ENCODE results near the gene FABP3.
"Not testable (repeated sequence)": the region's sequence is repeated elsewhere in the genome, so short reads cannot be mapped to it uniquely, and the experiment has no call there.

Gene FABP3

DNA sequence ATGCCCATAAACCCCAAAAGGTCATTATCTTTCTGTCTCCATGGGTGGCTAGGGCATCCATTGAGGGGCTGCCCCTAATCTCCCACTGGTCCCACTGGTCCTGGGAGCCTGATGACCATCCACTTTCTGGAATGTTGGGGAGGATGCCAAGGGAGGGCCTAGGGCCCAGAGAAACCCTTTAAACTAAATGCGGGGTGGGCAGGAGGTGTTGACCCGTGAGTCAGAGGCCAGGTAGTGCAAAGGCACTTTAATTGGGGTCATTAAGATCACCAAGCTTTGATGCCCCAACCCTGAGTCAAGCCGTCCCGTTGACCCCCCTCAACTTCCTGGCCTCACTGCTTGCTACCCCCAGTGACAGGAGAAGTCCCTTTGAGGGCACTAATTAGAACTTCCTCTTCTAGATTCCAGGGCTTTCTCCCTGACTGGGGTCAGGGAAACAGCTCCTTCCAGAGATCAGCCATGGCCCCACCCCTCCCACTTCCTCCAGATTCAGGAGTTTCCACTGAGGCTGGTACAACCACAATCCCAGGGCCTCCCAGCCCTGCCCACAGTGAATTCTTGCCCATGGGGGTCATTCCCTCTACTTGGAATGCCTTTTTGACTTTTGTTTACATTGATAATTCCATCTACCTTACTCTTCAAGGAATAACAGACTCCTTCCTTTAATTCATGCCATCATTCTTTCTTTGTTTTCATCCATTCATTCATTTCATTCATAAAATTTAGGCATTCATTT, 24.7 kb upstream of the FABP3 start:
- no peak for DNase-seq

DNA sequence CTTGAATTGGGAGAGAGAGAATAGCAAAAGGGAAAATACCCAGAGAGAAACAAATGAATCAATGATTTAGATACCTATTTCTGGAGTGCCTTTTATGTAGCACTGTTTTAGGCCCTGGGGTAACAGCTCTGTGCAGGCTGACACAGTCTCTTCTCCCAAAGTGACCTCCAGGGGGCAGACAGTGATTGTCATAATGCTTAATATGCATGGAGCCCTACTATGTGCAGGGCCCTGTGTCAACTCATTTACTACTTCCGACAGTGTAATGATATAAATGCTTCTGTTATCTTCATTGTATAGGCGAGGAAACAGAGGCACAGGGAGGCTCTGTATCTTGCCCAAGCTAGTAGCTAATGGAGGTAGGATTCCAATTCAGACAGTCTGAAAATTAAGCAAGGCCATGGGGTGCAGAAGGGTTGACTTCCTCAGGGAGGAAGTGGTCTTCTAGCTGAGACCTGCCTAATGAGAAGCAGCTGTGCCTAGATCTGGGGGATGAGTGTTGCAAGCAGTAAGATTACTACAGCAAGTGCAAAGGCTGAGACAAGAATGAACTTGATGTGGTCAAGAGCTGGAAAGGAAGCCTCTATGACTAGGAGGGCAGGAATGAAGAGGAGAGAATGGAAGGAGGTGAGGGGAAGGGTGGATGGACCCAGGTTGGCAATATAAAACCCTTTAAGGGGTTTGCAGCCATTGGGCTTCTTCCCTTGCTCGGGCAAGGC, 23.9 kb upstream of the FABP3 start:
- no peak for DNase-seq

DNA sequence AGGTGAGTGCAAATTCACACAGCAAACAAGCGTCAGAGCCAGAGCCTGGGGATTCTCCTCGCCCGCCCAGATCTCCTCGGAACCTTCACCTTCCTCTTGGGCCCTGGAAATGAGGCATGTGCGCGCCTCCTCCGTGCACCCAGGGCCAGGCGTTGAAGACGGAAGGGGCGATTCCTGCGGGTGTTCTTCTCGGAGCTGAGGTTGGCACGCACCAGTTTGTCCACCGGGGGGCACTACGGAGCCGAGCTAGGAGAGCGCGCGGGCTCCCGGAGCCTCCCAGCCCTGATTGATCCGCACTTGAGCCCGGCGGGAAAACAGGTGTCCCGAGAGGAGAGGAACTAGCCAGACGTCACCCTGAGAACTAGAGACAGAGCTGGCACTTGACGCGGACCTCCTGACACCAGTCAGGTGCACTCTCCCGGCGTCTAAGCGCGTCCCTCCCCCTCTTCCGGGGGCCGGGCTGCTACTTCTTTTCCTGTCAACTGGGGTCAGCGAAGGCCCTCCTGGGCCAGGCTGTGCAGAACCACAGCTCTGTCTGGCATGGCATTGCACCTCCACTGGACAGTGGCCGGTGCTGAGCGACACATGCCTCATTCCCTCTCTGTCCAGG, 21.8 kb upstream of the FABP3 start:
- DNase-seq, result peak; percentile 57

DNA sequence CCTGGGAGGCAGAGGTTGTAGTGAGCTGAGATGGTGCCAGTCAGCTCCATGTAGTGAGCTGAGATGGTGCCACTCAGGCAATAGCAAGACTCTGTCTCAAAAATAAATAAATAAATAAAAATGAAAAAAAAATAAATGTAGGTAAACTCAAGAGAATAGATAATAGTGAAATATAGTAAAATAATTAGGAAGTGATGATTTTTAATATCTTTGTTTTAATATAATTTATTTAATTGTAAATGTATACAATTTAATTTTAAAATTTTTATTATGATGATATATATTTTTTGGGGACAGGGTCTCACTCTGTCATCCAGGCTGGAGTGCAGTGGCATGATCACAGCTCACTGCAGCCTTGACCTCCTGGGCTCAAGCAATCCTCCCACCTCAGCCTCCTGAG, 20.6 kb upstream of the FABP3 start:
- DNase-seq, result no peak

DNA sequence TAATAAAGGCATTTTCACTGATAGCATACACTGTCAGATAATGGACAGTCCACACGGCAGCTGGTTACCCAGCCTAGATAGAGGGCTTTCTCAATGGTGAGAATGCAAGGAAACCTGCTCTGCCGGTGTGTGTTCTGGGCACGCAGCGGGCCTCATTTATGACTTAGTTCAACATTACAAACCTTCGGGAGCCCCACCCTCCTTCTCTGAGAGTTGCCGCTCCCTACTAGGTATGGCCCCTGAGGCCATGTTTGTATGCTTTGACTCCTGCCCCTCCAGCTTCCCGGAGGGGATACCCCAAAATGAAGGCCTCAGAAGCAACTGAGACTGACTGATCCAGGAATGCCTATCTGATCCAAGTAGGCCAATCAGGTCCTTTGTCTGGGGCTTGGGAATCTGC, 17.2 kb upstream of the FABP3 start:
- no peak for DNase-seq

DNA sequence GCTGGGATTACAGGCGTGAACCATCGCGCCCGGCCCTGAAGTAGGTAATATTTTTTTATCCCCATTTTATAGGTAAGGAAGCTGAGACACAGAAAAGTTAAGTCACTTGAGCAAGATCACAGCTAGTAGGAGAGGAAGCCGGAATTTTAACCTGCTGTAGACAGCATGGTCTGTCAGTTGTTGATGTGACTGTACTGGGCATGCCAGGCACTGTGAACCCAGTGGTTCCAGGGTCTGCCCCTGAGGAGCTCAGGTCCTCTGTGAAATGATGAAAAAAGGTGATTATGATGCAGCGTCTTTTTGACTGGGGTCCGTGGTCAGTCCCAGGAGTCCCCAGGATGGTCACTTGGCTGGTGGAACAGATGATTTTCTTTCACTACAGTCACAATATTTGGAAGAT, 16.7 kb upstream of the FABP3 start:
- no peak for DNase-seq

DNA sequence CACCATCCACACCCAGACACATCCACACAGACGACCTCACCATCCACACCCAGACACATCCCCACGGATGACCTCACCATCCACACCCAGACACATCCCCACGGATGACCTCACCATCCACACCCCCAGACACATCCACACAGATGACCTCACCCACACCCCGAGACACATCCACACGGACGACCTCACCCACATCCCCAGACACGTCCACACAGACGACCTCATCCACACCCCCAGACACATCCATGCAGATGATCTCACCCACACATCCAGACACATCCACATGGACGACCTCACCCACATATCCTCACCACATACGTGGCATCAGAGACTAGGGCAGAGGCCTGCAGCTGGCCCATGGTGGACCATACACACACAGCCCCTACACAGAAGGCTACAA, 14.7 kb upstream of the FABP3 start:
- DNase-seq, result no peak

DNA sequence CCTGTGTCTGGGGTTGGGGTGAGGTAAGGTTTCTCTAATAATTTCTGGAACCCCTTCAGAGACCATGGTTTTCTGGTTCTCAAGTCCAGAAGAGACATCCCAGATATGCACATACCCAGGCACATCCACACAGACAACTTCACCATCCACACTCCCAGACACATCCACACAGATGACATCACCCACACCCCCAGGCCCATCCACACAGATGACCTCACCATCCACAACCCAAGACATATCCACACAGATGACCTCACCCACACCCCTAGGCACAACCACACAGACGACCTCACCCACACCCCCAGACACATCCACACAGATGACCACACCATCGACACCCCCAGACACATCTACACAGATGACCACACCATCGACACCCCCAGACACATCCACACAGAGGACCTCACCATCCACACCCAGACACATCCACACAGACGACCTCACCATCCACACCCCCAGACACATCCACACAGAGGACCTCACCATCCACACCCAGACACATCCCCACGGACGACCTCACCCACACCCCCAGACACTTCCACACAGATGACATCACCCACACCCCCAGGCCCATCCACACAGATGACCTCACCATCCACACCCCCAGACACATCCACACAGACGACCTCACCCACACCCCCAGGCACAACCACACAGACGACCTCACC, 13.8 kb upstream of the FABP3 start:
- not testable (repeated sequence) for DNase-seq

DNA sequence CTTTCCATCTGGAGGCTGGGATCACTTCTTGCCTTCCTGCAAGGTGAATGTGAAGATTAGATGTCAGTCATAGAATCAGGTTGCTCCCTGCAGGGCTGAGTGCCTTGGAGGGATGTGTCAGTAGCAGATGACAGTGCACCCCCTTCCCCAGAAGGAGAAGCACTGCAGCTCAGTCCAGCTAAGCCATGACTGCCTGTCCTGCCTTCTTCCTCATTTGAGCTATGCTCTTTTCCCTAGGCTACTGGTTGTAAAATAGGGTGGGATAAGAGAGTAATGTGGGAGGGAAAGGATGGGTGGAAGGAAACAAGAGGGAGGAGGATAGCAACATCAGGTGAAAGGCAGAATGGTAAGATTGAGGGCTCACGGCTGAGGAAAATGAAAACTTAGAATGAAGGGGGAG, 11.1 kb upstream of the FABP3 start:
- DNase-seq, result no peak

DNA sequence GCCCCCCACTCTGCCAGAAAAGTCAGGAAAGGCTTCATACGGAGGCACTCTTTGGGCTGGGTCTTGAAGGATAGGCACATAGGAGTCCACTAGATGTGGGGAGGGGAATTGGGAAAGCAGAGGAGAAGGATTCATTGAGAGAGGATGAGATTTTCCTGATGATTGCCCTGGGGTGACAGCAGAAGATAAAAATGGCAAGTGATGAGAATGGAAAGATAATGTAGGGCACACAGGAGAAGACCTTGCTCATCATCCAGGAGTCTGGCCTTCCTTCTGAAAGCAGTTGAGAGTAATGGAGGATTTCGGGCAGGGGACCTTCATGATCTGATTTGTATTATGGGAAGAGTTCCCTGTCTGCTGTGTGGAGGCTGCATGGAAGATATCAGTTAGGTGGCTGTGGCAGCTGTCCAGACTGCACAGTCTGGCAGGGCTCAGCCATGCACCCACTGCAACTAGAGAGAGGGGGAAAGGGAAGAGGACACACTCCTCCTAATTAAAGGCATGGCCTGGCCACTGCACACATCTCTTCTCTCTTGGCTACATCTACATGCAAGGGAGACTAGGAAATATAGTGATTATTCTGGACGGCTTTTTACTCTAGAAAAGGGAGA, 9.6 kb upstream of the FABP3 start:
- no peak for DNase-seq

DNA sequence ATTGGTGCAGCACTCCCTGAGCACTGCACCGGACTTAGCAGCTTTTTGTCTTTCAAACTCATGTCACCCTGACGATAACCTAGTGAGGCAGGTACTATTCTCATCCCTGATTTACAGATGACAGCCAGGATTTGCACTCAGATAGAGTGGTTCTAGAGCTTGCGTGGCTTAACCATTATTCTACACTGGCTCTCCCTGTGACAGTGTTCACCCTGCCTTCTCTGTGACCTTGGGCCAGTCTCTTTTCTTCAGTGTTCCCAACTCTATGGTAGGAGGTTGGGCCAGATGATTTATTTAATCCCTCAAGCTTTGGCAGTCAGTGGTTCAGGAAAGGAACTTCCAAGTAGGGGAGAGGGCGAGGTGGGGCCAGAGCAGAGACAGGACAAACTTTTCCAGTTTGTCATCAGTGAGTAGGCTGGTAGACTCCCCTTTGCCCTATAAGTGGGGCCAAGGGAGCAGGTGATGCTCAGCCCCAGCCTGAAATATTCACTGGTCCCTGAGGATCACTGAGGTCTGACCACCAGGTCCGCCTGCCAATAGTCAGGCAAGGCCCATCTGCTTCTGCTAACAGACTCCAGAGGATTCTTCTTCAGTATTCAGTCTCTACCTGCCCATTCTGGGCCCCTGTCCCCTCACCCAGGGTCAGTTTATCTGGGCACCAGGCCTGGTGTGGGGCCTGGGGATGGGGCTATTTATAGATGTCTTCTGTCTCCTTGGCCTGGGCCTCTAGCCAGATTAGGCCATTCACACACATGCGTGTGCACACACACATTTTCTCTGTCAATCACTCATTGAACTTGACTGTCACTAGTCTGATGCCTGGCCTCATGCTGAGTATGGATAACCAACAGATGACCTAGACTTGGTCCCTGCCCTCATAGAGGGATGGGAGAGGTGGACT, 8.8 kb upstream of the FABP3 start:
- DNase-seq, result no peak

DNA sequence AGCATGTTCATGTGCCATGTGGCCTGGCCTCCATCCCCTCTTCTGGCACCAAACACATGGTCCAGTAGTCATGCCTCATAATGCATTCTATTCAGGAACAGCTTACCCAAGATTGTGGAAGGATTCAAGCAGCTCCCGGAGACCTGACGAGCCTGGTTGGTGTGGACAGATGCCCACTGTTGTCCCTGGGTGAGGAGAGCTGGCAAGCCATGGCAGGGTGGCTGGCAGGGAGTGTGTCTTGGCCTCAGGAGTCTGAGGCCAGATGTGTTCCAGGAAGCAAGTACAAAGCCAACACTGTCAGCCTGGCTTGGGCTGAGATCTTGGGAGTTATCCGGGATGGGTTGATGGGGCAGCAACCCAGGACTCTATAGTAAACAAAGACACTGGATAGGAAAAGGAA, 7.3 kb upstream of the FABP3 start:
- DNase-seq, result no peak

DNA sequence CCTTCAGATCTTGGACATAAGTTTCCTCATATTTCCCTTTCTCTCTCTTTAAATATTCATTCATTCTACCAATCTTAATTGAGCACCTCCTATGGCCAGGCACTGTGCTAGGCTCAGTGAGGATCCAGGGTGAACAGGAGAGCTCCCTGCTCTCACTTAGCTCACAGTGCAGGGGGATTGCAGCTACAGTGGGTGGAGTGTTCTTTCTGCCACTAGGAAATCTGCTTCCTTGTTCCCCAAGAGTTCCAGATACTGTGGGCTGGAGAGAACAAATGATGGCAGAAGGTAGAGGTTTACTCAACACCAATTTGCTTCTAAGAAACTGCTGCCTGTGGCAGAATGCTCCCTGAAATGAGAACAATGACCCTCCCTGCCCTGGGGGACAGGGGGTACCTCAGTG, 5.1 kb upstream of the FABP3 start:
- no peak for DNase-seq

DNA sequence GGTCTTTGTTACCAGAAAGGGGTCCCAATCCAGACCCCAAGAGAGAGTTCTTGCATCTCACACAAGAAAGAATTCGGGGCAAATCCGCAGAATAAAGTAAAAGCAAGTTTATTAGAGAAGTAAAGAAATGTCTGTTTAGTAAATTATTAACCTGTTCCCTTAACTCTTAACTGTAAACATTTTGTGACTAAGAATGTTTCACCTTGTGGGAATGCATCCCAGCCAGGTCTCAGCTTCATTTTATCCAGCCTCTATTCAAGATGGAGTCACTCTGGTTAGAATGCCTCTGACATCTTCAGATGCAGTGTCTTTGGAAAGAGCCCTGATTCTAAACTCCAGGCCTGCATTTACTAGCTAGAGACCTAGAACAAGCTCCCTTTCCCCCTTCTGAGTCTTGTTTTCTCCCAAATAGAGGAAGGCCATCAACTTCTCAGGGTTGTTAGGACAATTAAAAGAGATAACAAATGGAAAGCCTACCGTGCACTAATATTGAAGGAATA, 4.5 kb upstream of the FABP3 start:
- no peak for DNase-seq

DNA sequence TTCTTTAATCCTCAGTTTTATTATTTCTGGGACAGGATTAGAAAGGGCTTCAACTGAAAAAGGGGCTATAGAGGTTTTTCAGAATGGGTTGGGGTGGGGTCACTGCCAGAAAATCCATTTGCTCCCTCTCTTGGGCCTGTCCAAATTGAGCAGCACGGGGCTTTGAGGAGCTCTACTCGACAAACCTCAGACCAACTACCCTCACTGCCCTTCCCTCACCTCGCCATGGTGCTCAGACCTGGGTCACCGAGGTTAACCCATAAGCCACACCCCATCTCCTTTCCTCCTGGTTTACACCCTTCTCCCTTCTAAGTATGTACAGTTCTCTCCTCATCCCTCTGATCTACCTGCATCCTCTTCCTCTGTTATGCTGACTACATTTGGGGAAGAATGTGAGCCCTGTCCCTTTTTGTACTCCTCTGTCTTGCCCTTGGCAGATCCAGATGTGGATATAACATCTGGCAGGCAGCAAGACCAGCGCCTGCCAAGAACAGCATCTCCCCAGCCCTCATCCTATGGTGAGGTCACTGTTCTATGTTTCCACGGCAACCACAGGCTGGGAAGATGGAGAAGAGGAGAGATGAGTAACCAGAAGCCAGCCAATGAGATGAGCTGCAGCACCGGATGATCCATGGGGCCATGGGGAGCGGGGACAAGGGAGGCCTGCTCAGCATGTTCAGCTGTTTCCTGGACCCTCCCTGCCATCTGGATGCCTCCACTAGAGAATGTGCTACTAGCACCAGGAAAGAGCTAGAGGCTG, 3.7 kb upstream of the FABP3 start:
- no peak for DNase-seq

DNA sequence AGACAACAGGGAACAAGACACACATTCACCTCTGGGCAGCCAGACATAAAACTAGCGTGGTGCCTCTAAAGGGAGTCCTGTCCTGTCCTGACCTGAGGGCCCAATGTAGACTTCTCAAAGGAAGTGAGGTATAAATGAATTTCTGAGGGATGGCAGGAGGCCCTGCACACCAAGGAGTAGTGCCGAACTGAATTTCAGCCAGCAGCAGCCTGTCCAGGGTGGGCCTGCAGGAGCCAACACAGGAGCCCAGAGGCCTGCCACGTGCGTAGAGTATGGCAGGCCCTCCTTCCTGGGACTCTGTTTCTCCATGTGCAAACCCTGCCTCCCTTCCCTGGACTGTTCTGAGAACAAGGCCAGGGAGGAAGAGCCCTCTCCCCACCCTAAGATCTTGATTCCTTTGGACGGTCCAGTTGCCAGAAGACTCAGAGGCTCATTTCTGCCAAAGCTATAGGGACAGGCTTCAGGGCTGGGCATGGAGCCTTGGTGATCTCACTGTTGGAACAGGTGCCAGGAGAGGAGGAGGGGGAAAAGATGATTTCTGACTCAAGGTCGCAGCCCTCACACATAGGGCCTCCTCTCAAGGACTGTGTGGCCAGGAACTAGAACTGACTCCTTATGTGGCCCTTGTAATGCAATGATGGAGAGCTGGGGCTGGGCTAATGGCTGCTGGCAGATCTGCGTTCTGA, 1.8 kb upstream of the FABP3 start:
- no peak for DNase-seq

DNA sequence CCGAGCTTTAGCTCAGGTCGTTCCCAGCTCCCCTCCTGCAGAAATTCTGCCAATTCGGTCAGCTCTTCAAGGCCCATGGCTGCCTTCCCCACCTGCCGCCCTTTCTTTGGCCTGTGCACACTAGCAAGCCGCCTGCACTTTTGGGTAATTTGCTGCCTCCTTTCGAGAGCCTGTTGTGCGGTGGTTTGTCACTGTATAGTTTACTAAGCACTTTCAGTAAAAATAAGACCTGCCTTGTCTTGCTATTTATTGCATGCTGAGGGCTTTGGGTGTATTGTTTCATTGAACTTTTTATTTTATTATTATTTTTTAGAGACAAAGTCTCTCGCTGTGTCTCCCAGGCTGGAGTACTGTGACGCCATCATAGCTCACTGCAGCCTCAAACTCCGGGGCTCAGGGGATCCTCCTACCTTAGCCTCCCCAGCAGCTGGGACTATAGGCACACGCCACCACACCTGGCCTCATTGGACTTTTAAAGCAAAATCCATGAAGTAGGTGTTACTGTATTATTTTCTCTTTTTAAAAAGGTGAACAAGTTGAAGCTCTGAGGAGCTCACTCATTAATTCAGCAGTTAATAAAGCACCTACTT, 1.1 kb upstream of the FABP3 start:
- DNase-seq, result no peak

DNA sequence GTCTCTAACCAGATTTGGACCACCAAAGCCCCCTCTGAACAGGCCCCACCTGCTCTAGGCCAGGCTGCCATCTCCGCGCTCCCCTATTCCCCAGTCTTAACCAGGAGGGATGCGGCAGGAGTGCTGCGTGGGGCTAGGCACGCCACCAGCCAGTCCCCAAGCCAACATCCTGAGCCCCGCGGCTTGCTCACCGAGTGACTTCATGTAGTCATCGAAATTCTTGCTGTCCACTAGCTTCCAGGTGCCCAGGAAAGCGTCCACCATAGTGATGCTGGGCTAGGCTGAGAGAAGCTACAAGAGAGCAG, 173 bp downstream of the FABP3 start:
- no peak for DNase-seq

DNA sequence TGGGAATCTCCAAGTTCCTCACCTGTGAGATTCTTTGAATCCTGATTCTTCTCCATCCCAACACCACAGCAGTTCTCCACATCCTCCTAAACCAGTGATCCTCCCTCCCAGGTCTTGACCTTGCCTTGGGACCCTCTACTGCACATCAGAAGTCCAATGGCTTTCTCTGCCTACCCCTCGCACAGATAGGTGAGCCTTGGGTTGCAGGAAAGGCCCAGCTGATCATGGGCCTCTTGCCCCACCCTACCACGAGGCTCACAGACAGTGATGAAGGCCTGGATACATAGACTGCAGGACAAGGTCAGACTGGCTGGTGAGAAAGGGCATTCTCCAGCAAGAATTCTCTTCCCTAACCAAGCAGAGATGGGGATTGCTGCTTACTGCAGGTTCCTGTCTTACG, 825 bp downstream of the FABP3 start:
- no peak for DNase-seq
